GM19193 (cell line): ENCODE data around the gene MRM3.
A peak's percentile ranks its signal among the peaks of the same experiment; 100 is the strongest.

Experiments
- POLR2A ChIP-seq: IDR thresholded peaks from 4 replicates; pipeline ENCODE4 v1.6.1; 2011; ENCODE audit not compliant: insufficient read depth, insufficient read length; ENCODE audit errors: extremely low read depth

The MRM3 gene

DNA sequence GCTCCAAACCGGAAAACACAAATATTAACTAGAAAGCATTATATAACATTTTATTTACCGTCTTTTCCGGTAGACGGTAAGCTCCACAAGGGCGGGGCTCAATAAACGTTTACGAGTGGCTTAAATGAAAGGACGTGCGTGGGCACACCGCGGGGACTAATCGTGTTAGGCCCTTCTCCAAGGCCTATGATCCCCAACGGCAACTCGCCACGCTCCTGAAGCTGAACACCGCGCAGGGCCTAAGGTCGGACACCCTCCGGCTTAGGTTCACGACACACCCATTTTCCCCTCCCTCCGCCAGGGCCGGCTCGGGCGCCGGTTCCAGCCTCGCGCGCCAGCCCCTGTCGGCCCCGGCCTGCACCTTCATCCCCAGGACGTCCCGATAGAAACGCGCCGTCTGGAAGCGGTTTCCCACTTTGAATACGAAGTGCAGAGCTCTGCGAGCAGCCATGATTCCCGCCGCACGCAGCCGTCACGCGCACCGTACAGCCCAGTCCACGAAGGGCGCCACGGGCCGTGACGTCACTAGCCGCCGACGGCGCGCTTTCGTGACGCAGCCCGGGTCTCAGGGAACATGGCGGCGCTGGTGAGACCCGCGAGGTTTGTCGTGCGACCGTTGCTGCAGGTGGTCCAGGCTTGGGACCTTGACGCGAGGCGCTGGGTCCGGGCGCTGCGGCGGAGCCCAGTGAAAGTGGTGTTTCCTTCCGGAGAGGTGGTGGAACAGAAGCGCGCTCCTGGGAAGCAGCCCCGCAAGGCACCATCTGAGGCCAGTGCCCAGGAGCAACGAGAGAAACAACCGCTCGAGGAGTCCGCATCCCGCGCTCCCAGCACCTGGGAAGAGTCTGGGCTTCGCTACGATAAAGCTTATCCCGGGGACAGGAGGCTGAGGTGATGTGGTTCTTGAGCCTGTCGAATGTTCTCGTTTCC lies at the start of gene MRM3, which contains the start of gene GLOD4:
Gene MRM3, plus strand, starts transcription at position 549 of the 927 bp plus-strand sequence. Its CDS starts 26 bp downstream, at position 575.
Gene GLOD4, minus strand, starts transcription at position 476 of the 927 bp plus-strand sequence. Its CDS starts 25 bp downstream, at position 451.
- peak; percentile 91 for TF ChIP-seq POLR2A

- no peak for TF ChIP-seq POLR2A
Measured at GRCh38 chr17:732902-733720, 49.0 kb upstream of the MRM3 start.

DNA sequence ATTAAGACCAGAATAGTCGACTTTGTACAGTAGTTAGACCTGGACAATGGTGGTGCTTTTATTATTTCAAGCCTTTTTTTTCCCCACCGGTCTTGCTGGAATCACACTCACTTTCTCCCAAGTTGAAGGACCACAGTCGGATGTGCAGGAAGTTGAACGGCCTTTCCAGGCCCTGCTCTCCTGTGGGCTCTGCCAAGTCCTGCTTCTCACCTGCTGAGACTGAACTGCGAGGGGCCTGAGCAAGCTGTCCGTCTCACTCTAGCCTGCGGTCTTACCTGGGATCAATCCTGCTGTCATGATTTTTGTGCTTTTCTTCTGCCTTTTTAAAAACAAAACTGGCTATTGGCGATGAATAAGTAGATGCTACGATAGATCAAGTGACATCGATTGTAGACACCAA lies 48.4 kb upstream of the MRM3 start:
- no peak for TF ChIP-seq POLR2A

- TF ChIP-seq POLR2A: no peak
Measured at GRCh38 chr17:737561-738113, 44.5 kb upstream of the MRM3 start.

GRCh38 chr17:740240-741017 lies 41.7 kb upstream of the MRM3 start:
- no peak for TF ChIP-seq POLR2A

GRCh38 chr17:742147-742793 lies 39.9 kb upstream of the MRM3 start:
- TF ChIP-seq POLR2A: no peak

DNA sequence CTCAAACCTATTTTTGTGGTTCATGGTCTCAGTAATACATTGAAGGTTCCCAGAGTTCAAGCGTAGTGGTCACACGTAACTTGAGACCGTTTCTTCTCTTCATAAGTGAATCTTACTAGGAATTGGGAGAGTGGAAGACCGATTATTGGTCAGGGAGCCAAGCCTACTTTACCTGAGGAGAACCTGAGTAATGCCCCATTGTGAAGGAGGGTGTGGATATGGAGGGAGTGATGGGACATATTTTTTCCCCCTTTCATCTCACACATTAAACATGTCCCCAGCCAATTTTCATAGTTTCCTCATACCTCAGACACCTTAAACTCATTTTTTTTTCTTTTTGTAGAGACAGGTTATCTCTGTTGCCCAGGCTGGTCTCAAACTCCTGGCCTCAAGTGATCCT lies 39.0 kb upstream of the MRM3 start:
- TF ChIP-seq POLR2A: no peak

DNA sequence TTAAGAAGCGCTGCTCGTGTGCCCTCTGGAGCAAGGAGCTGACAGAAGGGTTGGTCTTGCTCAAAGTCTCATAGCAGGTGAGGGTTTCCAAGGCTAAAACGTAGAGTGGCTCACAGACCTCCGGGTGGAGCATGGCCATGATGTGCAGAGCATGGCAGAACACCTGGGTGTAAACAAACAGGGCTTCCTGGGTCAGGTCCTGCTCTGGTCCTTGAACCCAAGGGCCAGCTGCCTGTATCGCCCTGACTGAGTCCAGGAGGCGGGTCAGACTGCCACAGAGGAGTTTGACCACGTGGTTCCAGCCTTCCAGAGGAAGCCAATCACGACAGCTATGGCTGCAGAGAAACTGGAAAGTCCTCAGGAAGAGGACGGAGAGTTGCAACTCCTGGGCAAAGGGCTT lies 37.2 kb upstream of the MRM3 start:
- no peak for TF ChIP-seq POLR2A

- no peak for TF ChIP-seq POLR2A
Measured at GRCh38 chr17:745406-745805, 36.7 kb upstream of the MRM3 start.

GRCh38 chr17:746181-746580 lies 36.0 kb upstream of the MRM3 start:
- TF ChIP-seq POLR2A: no peak

- TF ChIP-seq POLR2A: no peak
Measured at GRCh38 chr17:746783-747629, 35.1 kb upstream of the MRM3 start.

DNA sequence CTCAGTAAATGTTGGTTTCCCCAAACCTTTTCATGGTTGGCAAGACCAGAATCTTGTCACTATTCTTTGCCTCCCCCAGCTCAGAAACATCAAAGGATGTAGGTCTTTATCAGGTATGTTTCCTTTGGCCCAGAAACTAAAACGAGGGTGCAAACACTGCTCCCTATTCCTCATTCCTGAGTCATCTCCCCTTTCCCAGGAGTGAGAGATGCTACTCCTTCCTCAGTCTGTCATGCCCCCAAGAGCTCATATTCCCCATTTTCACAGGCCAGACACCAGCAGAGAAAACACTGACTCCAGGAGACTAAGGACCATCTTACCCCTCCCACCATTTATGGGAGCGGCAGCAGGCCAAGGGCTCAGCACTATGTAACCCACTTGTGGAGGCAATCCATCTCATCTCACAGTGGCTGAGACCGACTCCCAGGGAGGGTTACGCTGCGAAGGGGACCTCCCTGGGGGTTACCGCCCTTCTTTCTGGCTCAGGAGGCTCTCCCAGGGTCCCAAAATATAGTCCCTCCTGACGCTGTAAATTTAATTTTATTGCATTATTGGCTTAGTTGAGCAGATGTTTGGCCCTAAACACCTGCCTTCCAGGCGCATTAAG lies 31.6 kb upstream of the MRM3 start:
- TF ChIP-seq POLR2A: no peak
